GM21447 (cell line): Measurements from ENCODE around the gene NKPD1.

Source experiments
- ATAC-seq: cut with Tn5 transposase; IDR thresholded peaks from one replicate; pipeline ENCODE4 v1.9.1; 2021; ENCODE audit not compliant: unreplicated experiment

The NKPD1 gene

DNA sequence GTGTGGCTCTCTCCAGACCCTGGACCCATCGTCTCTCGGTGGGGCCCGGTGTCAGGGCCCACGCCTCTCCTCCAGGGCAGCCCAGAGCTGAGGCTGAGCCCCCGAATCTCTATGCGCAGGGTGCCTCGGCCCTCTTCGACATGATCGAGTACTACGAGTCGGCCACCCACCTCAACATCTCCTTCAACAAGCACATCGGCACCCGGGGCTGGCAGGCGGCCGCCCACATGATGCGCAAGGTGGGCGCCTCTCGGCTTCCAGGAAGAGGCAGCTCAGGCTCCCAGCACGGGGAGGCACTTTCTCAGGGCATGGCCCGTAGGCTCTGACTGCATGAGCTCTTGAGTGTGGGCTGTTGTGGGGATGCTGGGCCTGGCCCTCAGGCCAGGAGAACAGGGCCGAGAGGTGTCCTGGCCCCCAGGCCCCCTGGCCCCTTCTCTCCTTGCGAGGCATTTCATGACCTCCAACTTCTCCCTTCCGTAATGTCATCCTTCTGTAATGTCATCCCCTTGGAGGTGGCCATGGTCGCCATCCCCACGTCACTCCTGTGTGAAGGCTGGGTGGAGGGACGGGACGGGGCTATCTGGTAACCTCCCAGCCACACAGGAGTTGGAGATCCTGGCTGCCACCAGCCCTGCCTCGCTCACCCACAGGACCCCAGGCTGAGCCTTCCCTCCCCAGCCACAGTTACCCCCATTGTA, 19.4 kb downstream of the NKPD1 start:
- ATAC-seq = no peak

GRCh38 chr19:45140533-45140932, 20.2 kb downstream of the NKPD1 start:
- no peak for ATAC-seq

DNA sequence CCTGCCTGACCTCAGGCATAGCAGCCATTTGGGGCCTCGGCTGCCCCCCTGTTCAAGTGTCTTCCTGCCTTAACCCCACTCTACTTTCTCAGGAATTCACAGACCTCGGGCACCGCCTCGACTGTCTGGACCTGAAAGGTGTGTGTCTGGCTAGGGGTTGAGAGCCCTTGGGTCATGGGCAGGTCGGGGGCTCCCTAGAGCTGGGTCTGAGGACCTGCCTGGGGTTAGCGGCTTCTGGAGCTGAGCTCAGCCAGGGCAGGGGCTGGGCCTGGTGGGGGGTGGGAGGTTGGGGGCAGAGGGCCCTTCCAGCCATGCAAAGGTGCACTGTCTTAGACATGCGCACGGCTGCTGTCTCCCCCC, 20.7 kb downstream of the NKPD1 start:
- ATAC-seq = no peak

GRCh38 chr19:45139286-45140143, 21.3 kb downstream of the NKPD1 start:
- ATAC-seq = no peak

DNA sequence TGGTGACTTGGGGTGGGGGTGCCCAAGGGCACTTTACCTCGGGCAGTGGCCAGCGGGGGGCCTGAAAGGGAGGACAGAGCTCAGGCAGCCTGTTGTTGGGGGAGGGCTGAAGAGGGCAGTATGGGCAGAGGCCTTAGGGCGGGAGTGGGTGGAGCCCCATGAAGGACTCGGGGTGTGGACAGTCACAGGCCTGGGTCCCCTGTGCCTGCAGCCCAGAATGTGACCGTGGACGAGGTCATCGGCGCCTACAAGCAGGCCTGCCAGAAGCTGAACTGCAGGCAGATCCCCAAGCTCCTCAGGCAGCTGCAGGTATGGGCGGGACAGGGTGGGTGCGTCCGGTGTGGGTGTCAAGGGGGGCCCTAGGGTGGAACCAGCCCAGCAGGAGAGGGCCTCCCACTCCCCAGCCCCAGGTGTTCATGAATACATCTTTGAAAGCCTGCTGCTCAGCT, 22.5 kb downstream of the NKPD1 start:
- ATAC-seq = no peak

DNA sequence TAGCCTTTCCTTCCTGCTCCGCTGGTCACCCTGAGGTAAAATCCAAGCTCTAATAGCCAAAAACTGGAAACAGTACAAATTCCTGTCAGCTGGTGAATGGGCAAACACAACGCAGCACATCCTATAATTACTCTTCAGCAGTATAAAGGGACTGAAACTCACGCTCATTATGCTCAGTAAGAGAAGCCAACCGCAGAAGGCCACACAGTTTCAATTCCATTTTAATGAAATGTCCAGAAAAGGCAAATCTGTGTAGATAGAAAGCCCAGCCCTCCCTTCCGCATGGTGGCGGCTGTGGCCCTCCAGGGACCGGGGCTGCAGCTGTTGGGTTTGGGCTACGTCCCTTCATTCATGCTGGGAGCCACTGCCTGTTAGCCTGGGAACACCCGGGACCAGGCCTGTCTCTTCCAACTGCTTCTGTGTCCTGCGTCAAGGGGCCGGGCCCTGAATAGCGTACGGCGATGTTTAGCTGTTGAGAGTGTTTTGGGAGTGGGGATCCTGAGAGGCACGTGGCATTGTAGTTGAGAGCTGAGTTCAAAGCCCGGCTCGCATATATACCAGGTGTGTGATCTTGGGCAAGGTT, 23.5 kb downstream of the NKPD1 start:
- ATAC-seq = peak; percentile 81

DNA sequence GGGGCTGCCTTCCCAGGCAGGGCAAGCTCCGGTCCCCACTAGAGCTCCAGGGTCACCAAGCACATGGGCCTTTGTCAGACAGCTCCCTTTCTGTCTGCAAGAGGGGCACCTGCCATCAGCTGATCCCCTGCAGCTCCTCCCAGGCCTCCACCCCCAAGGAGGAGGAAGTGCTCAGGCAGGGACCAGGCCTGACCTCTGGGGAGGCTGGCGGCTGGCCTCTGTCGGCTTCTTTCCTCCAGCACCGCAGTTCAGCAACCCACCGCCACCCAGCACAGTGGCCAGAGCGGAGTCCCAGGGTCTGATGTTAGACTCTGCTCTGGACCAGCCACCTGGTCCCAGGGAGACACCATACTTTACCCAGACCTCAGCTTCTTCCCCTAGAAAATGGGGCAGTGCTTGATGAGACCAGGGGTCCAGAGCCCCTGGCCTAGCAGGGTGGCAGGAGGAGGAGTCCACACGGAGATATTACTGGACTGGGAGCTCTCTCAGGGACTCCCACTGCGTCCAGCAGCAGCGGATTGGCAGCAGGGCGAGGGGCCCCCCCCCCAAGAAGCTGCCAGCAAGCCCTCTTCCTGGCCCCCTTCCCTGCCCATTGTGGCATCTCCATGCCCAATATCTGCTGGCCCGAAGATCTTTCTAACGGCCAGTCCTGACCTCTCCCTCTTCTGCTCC, 24.1 kb downstream of the NKPD1 start:
- ATAC-seq = no peak

- ATAC-seq = no peak
Measured at GRCh38 chr19:45135176-45135885, 25.5 kb downstream of the NKPD1 start.

GRCh38 chr19:45133661-45134060, 27.1 kb downstream of the NKPD1 start:
- no peak for ATAC-seq

DNA sequence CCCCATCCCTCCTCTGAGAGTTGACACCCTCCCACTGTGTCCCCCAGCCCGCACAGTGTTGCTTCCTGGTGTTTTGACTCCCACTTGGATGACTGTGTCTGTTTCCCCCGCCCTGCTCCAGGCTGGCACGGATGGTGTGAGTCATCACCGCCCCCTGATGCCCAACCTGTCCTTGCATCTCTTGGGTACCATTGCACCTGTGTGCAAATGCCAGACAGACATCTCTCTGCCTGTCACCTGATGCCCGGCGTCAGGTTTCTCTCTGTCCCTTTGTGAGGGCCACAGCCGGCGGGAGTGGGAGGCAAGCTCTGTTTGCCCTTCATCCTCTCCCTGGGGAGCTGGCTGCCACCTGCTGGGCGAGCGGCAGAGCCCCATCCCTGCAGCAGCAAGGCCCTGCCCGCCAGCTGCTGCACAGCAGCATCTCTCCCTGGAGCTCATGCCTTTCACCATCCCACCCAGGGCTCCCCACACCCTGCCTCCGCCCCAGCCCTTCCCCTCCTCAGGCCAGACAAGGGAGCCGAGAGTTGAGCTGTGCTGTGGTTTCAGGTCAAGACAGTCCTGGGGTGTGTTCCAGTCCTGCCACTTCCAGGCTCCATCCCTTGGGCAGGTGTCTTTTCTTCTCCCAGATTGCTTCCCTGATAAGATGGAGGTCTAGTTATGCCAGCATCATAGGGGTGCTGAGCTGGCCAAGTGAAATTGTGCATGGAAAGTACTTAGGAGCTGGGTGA, 29.7 kb downstream of the NKPD1 start:
- ATAC-seq = no peak

- no peak for ATAC-seq
Measured at GRCh38 chr19:45130236-45130635, 30.5 kb downstream of the NKPD1 start.

- no peak for ATAC-seq
Measured at GRCh38 chr19:45128806-45129205, 32.0 kb downstream of the NKPD1 start.

- no peak for ATAC-seq
Measured at GRCh38 chr19:45128146-45128545, 32.6 kb downstream of the NKPD1 start.

DNA sequence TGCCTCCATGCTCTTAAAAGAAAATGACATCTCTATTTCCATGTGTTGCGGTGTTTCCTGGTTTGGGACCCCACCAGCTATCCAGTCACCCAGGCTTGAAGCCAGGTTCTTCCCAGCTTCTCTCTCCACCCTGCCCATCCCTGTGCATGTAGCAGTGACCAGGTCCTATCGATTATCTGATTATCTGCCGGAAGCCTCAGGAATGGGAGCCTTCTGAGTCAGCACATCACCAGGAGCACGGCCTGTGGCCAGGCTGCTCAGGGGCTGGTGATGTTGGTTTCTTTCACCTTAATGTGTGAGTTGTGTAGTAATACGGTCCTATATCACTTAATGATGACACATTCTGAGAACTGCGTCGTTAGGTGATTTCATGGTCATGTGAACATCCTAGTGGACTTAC, 34.1 kb downstream of the NKPD1 start:
- no peak for ATAC-seq

DNA sequence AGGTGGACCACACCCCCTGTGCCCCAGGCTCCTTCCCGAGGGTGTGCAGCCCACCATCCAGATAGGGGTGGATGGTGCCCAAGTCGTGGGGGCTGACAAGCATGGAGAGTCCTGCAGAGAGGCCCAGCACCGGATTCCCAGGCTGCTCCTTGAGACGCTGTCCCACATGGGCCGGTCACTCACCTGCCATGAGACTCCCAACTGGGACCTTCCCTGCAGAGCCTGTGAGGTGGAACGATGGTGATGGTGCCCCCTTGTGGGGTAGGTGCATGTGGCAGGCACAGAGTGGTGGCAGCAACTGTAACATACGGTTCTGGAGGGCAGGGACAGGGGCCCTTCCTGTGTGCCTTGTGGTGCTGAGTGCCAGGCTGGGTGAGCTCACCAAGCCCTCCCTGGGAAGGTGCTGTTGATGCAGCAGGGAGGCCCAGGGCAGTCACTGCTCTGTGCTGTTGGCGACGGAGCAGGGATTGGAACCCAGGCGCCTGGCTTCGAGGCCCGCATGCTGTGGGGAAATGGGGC, 34.7 kb downstream of the NKPD1 start:
- no peak for ATAC-seq

DNA sequence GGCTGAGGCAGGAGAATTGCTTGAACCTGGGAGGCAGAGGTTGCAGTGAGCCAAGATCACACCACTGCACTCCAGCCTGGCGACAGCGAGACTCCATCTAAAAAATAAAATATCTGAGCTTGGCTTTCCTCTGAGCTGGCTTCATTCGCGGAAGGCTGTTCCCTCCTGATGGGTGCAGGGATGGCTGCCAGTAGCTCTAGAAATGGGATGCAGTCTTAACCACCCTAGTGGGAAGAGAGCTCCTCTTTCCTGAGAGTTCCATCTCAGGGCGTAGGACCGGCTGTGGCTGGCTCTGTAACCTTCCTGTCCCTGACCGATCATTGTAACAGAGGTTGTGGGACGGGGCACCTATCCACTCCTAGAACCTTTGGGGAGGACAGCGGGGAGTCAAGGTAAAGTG, 35.4 kb downstream of the NKPD1 start:
- ATAC-seq = no peak

DNA sequence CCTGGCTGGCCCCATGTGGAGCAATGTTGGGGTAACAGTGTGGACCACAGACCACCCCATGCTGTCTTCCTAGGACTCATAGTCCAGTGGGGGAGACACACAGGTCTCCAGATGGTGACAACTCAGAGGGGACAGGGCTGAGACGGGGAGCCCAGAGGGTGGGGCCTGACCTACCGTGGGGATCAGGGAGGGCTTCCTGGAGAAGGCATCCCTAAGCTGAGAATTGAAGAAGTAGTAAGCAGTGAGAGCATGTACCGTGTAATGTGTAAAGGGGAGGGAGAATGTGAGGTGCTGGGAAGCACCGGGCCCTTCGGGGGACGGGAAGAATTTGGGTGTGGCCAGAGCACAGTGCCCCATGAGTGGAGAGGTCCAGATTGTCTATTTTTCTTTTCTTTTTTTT, 36.8 kb downstream of the NKPD1 start:
- ATAC-seq = no peak

- no peak for ATAC-seq
Measured at GRCh38 chr19:45123440-45123850, 37.3 kb downstream of the NKPD1 start.

DNA sequence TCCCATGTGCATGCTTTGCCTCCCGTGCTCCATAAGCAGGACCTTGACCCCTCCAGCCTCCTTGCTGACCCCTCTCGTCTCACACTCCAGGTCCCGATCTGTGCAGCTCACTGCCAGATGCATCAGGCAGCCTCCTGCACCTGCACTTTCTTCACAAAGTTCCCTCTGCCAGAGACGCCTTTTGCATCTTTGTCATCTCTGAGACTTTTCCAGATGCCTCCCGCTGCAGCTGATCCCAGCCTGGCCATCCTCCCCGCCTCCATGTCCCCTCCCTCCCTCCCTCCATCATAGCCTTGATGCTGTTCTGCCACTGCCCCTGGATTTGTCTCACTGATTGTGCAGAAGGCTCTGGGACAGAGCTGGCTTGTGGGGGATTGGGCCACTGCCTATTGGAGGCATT, 38.0 kb downstream of the NKPD1 start:
- ATAC-seq = no peak

DNA sequence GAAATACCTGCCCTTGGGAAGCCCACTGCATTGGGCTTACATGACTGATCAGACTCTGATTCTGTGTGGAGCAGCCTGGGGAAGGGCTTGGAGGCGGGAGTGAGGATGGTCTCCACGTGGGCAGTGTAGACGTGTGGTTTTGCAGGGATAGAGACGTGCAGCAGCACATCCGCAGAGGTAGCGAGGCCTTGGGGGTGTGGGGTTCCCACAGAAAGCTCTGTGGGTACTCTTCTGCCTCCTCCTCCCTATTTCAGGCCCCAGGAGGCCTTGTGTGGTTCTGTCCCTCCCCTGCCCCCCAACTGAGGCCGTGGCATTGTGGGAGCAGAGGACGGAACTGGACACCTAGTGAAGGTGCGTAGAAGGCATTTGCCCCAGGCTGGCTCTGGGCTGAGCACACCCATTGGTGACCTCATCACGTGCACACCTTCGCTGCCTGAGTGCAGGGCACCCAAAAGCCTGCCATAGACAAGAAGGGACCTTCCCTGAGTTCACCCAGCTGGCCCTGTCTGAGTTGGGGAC, 38.9 kb downstream of the NKPD1 start:
- ATAC-seq = no peak
